Measurements from ENCODE around the gene VAV2.

The VAV2 gene

GRCh38 chr9:134028076-134028475, 36.0 kb upstream of the VAV2 start:
- H3K56ac ChIP-seq (ENCODE audit: low read length), result no peak overlapping the region
- no peak overlapping the region for H3K9ac ChIP-seq (ENCODE audit: low read length)
- WGBS (ENCODE audit: extremely low coverage, insufficient coverage, low lambda C conversion rate), result 100% methylated on average over 1 of the region's 9 CpGs
- no peak overlapping the region for H3K18ac ChIP-seq (ENCODE audit: low read length)
- no peak overlapping the region for H4K8ac ChIP-seq (ENCODE audit: low read depth, low read length)
- H4K5ac ChIP-seq (ENCODE audit: low read length), result no peak overlapping the region
- H2AK5ac ChIP-seq (ENCODE audit: low read length), result no peak overlapping the region
- H3K79me2 ChIP-seq (ENCODE audit: control insufficient read depth, insufficient read depth, low read length), result no peaks in the 10 kb centered on the region
- H3K27ac ChIP-seq (ENCODE audit: low read depth, low read length), result no peak overlapping the region
- no peak overlapping the region for H2BK5ac ChIP-seq (ENCODE audit: low read length)
- H3K4me1 ChIP-seq (ENCODE audit: control insufficient read depth, low read depth, low read length), result peaks cover 2% of the 10 kb centered on the region
- no peak overlapping the region for H3K4me2 ChIP-seq (ENCODE audit: low read length)
- H3K4me3 ChIP-seq (ENCODE audit: low read length), result no peak overlapping the region
- no peak for DNase-seq
- H2BK15ac ChIP-seq (replicated peaks; ENCODE audit: low read depth), result no peak overlapping the region
- H3K23ac ChIP-seq (ENCODE audit: low read length), result no peak overlapping the region
- H3K4ac ChIP-seq (ENCODE audit: low read depth, low read length), result no peak overlapping the region
- H3K36me3 ChIP-seq (ENCODE audit: control insufficient read depth, insufficient read depth, low read length), result peaks cover 4% of the 10 kb centered on the region
- H3K27me3 ChIP-seq (ENCODE audit: insufficient read depth, low read length, poor library complexity), result no peaks in the 10 kb centered on the region
- no peak overlapping the region for H2BK120ac ChIP-seq (ENCODE audit: low read depth, low read length)
- no peaks in the 10 kb centered on the region for H3K79me1 ChIP-seq (ENCODE audit: low read length)

DNA sequence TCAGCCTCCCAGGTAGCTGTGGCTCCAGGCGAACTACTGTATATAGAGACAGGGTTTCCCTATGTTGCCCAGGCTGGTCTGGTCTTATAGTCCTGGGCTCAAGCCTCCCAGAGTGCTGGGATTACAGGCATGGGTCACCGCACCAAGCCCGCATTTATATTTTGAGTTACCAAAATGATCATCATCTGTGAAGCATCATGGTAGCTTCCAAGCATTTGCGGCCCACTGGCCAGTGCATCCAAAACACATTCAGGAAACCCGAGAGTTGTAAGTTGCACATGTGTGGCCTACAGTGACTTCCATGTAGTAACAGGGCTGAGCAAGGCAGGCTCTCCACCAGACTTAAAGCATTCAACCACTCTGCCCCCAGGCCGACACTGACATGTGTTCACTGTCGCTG, 35.4 kb upstream of the VAV2 start:
- H3K18ac ChIP-seq (ENCODE audit: low read length), result no peak overlapping the region
- no peak overlapping the region for H2BK120ac ChIP-seq (ENCODE audit: low read depth, low read length)
- H3K79me2 ChIP-seq (ENCODE audit: control insufficient read depth, insufficient read depth, low read length), result no peaks in the 10 kb centered on the region
- H4K5ac ChIP-seq (ENCODE audit: low read length), result no peak overlapping the region
- no CpG with 5 or more reads among the region's 7 CpGs for WGBS (ENCODE audit: extremely low coverage, insufficient coverage, low lambda C conversion rate)
- no peak overlapping the region for H2BK5ac ChIP-seq (ENCODE audit: low read length)
- H3K9ac ChIP-seq (ENCODE audit: low read length), result no peak overlapping the region
- no peak overlapping the region for H4K8ac ChIP-seq (ENCODE audit: low read depth, low read length)
- H3K27me3 ChIP-seq (ENCODE audit: insufficient read depth, low read length, poor library complexity), result no peaks in the 10 kb centered on the region
- no peak overlapping the region for H3K23ac ChIP-seq (ENCODE audit: low read length)
- H3K36me3 ChIP-seq (ENCODE audit: control insufficient read depth, insufficient read depth, low read length), result peaks cover 3% of the 10 kb centered on the region
- no peak overlapping the region for H3K56ac ChIP-seq (ENCODE audit: low read length)
- H2AK5ac ChIP-seq (ENCODE audit: low read length), result no peak overlapping the region
- H3K27ac ChIP-seq (ENCODE audit: low read depth, low read length), result no peak overlapping the region
- no peak overlapping the region for H3K4me3 ChIP-seq (ENCODE audit: low read length)
- H2BK15ac ChIP-seq (replicated peaks; ENCODE audit: low read depth), result no peak overlapping the region
- H3K4me2 ChIP-seq (ENCODE audit: low read length), result no peak overlapping the region
- DNase-seq, result no peak
- H3K79me1 ChIP-seq (ENCODE audit: low read length), result no peaks in the 10 kb centered on the region
- no peak overlapping the region for H3K4ac ChIP-seq (ENCODE audit: low read depth, low read length)
- peaks cover 2% of the 10 kb centered on the region for H3K4me1 ChIP-seq (ENCODE audit: control insufficient read depth, low read depth, low read length)

- H3K56ac ChIP-seq (ENCODE audit: low read length), result no peak overlapping the region
- no peak overlapping the region for H3K4me2 ChIP-seq (ENCODE audit: low read length)
- no peak overlapping the region for H2AK5ac ChIP-seq (ENCODE audit: low read length)
- DNase-seq, result no peak
- H3K36me3 ChIP-seq (ENCODE audit: control insufficient read depth, insufficient read depth, low read length), result peaks cover 3% of the 10 kb centered on the region
- H3K23ac ChIP-seq (ENCODE audit: low read length), result no peak overlapping the region
- H3K4me3 ChIP-seq (ENCODE audit: low read length), result no peak overlapping the region
- peaks cover 2% of the 10 kb centered on the region for H3K4me1 ChIP-seq (ENCODE audit: control insufficient read depth, low read depth, low read length)
- no peak overlapping the region for H3K9ac ChIP-seq (ENCODE audit: low read length)
- H3K27me3 ChIP-seq (ENCODE audit: insufficient read depth, low read length, poor library complexity), result no peaks in the 10 kb centered on the region
- H3K79me2 ChIP-seq (ENCODE audit: control insufficient read depth, insufficient read depth, low read length), result no peaks in the 10 kb centered on the region
- no peak overlapping the region for H4K8ac ChIP-seq (ENCODE audit: low read depth, low read length)
- H2BK120ac ChIP-seq (ENCODE audit: low read depth, low read length), result no peak overlapping the region
- no peak overlapping the region for H2BK5ac ChIP-seq (ENCODE audit: low read length)
- H3K18ac ChIP-seq (ENCODE audit: low read length), result no peak overlapping the region
- WGBS (ENCODE audit: extremely low coverage, insufficient coverage, low lambda C conversion rate), result no CpG with 5 or more reads among the region's 8 CpGs
- no peak overlapping the region for H3K27ac ChIP-seq (ENCODE audit: low read depth, low read length)
- no peak overlapping the region for H3K4ac ChIP-seq (ENCODE audit: low read depth, low read length)
- no peak overlapping the region for H4K5ac ChIP-seq (ENCODE audit: low read length)
- no peaks in the 10 kb centered on the region for H3K79me1 ChIP-seq (ENCODE audit: low read length)
- no peak overlapping the region for H2BK15ac ChIP-seq (replicated peaks; ENCODE audit: low read depth)
These were observed 34.9 kb upstream of the VAV2 start for GRCh38 chr9:134026981-134027380.

DNA sequence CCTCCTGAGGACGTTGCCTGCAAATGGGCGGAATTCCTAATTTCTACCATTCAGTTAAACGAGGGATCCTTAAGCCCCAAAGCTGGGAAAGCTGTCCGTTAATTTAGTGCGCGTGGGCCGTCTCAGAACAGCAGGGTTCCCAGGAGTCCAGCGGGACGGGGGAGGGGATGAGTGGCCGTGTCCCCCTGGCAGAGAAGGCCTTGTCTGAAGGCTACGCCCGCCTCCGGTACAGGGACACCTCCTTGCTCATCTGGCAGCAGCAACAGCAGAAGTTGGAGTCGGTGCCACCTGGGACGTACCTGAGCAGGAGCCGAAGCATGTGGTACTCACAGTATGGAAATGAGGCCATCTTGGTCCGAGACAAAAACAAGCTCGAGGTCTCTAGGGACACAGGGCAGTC, 34.5 kb upstream of the VAV2 start:
- H2BK5ac ChIP-seq (ENCODE audit: low read length), result no peak overlapping the region
- H4K8ac ChIP-seq (ENCODE audit: low read depth, low read length), result no peak overlapping the region
- peaks cover 2% of the 10 kb centered on the region for H3K36me3 ChIP-seq (ENCODE audit: control insufficient read depth, insufficient read depth, low read length)
- no CpG with 5 or more reads among the region's 18 CpGs for WGBS (ENCODE audit: extremely low coverage, insufficient coverage, low lambda C conversion rate)
- H3K79me2 ChIP-seq (ENCODE audit: control insufficient read depth, insufficient read depth, low read length), result no peaks in the 10 kb centered on the region
- no peak overlapping the region for H2BK15ac ChIP-seq (replicated peaks; ENCODE audit: low read depth)
- no peaks in the 10 kb centered on the region for H3K27me3 ChIP-seq (ENCODE audit: insufficient read depth, low read length, poor library complexity)
- no peak overlapping the region for H3K18ac ChIP-seq (ENCODE audit: low read length)
- no peaks in the 10 kb centered on the region for H3K79me1 ChIP-seq (ENCODE audit: low read length)
- H4K5ac ChIP-seq (ENCODE audit: low read length), result no peak overlapping the region
- H3K4ac ChIP-seq (ENCODE audit: low read depth, low read length), result no peak overlapping the region
- no peak overlapping the region for H2AK5ac ChIP-seq (ENCODE audit: low read length)
- no peak overlapping the region for H3K4me2 ChIP-seq (ENCODE audit: low read length)
- no peak for DNase-seq
- no peak overlapping the region for H3K9ac ChIP-seq (ENCODE audit: low read length)
- H2BK120ac ChIP-seq (ENCODE audit: low read depth, low read length), result no peak overlapping the region
- H3K23ac ChIP-seq (ENCODE audit: low read length), result no peak overlapping the region
- no peak overlapping the region for H3K56ac ChIP-seq (ENCODE audit: low read length)
- H3K4me3 ChIP-seq (ENCODE audit: low read length), result no peak overlapping the region
- H3K27ac ChIP-seq (ENCODE audit: low read depth, low read length), result no peak overlapping the region
- H3K4me1 ChIP-seq (ENCODE audit: control insufficient read depth, low read depth, low read length), result peaks cover 2% of the 10 kb centered on the region

DNA sequence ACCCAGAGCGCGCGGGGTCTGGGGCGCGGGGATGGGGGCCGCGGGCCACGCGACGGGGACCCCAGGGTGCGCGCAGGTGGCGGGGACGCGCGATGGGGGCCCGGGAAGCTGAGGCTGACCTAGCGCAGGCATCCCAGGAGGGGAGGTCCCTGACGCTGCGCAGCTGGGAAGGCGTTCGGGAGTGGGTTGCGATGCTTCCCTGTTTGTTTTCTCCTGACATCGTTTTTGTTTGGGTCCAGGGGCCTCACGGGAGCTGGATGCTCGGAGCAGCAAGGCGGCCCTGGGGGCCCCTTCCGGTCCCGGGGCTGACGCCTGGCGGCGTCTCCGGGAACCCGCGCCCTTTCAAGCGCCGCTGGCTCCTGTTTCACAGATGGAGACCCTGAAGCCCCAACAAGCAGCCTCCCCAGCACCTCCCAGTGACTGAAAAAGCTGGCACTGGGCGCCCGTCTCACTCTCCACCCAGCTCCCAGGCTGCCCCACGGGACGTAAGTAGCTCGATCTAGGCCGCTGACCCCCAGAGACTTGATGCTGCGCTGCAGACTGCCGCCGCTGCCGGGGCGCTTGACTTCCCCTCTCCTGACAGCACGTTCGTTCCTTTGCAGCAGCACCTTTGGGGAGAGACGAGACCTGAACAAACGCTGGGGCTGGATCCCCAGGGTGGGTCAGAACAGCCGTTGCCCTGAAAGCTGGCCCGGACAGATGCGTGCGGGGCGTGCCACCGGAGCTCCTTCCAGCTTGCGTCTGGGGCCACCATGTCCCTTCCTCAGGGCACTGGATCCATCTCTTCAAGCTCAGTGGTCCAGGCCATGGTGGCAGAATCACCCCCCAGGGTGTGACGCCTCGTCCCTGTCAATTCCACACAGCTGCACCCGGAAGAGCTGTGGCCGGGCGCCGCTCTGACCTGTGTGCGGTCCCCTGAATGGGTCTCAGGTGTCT, 33.8 kb upstream of the VAV2 start:
- Histone ChIP-seq H3K4me3 (ENCODE audit: low read length) (peak overlapping the region; percentile 49), H3K4ac (ENCODE audit: low read depth, low read length) (no peak overlapping the region), H3K79me2 (ENCODE audit: control insufficient read depth, insufficient read depth, low read length) (no peaks in the 10 kb centered on the region), H2BK5ac (ENCODE audit: low read length) (no peak overlapping the region), H3K23ac (ENCODE audit: low read length) (peak overlapping the region; percentile 89), H2BK120ac (ENCODE audit: low read depth, low read length) (no peak overlapping the region), H2BK15ac (replicated peaks; ENCODE audit: low read depth) (no peak overlapping the region), H3K56ac (ENCODE audit: low read length) (peak overlapping the region; percentile 79), H3K18ac (ENCODE audit: low read length) (peak overlapping the region; percentile 23), H4K5ac (ENCODE audit: low read length) (no peak overlapping the region), H3K4me1 (ENCODE audit: control insufficient read depth, low read depth, low read length) (peaks cover 2% of the 10 kb centered on the region), H3K4me2 (ENCODE audit: low read length) (peak overlapping the region; percentile 28), H3K36me3 (ENCODE audit: control insufficient read depth, insufficient read depth, low read length) (peaks cover 2% of the 10 kb centered on the region), H3K27me3 (ENCODE audit: insufficient read depth, low read length, poor library complexity) (no peaks in the 10 kb centered on the region), H2AK5ac (ENCODE audit: low read length) (no peak overlapping the region), H3K79me1 (ENCODE audit: low read length) (no peaks in the 10 kb centered on the region), H3K9ac (ENCODE audit: low read length) (peak overlapping the region; percentile 57), H4K8ac (ENCODE audit: low read depth, low read length) (no peak overlapping the region), H3K27ac (ENCODE audit: low read depth, low read length) (no peak overlapping the region)
- peak; percentile 74 for DNase-seq
- no CpG with 5 or more reads among the region's 66 CpGs for WGBS (ENCODE audit: extremely low coverage, insufficient coverage, low lambda C conversion rate)

Data from mesendoderm (in vitro differentiated cells).